ENCODE data around the gene ZMYND10. TPM values are rescaled to one million over a fixed set of nuclear protein-coding genes. Genes with fewer than 3 reads are reported as not detected.

The ZMYND10 gene
- total and polyA plus RNA-seq, 9 of the 15 experiments (the other 6 are each of a cell fraction or from before 2014, with no cell fraction given): 0.20 to 2.8 (median 0.70) TPM

DNA sequence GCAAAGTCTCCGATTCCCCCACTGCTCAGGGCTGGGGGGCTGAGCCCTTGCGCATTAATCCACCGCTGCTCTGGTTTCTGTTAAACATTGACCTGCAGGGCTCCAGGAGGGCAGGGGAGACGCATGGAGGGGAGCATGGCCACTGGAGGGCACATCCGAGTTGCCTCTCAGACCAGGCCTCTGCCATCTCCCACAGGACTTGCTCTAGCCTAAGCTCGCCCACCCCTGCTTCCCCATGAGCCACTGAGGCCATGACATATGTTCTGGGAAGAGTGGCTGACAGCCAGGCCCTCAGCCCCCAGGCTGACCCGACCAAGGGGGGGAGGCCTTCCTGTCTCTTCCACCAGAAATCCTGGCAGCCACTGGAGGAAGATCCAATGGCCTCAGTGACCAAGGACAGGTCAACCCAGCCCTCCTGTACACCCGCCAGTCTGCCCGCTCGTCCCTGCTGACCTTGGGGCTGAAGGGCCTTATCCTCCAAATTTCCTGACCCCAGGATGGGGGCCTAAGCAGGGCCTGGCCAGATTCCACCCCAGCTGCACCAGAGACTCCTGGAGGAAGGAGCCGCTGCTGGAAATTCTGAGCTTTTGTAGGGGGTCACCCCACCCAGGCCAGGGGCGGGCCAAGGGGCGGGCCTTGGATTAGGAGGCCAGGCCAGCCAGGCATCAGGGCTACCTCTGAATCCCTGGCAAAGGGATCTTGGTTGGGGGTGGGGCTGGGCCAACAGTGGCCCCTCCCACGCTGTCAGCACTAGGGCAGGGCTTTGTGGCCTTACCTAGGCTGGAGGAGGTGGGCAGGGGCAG lies 42.3 kb downstream of the ZMYND10 start, which contains the start of gene HYAL1 (continued):
- TF ChIP-seq RREB1 (CRISPR knock-in tag; IDR thresholded peaks at IDR 0.05): no peak
- no peak for TF ChIP-seq SAP30 (IDR thresholded peaks at IDR 0.05; ENCODE audit: borderline replicate concordance, insufficient read depth, low read depth, low read length, poor library complexity, severe bottlenecking)
- no peak for TF ChIP-seq ZNF717 (CRISPR knock-in tag; IDR thresholded peaks at IDR 0.05)
- no peak for TF ChIP-seq ZNF408 (CRISPR knock-in tag; IDR thresholded peaks at IDR 0.05; ENCODE audit: low read depth)
- TF ChIP-seq ZNF24 (IDR thresholded peaks at IDR 0.05): no peak
- TF ChIP-seq, protein P1, sequence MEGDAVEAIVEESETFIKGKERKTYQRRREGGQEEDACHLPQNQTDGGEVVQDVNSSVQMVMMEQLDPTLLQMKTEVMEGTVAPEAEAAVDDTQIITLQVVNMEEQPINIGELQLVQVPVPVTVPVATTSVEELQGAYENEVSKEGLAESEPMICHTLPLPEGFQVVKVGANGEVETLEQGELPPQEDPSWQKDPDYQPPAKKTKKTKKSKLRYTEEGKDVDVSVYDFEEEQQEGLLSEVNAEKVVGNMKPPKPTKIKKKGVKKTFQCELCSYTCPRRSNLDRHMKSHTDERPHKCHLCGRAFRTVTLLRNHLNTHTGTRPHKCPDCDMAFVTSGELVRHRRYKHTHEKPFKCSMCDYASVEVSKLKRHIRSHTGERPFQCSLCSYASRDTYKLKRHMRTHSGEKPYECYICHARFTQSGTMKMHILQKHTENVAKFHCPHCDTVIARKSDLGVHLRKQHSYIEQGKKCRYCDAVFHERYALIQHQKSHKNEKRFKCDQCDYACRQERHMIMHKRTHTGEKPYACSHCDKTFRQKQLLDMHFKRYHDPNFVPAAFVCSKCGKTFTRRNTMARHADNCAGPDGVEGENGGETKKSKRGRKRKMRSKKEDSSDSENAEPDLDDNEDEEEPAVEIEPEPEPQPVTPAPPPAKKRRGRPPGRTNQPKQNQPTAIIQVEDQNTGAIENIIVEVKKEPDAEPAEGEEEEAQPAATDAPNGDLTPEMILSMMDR (IDR thresholded peaks at IDR 0.05 in 2 of 3, conservative IDR thresholded peaks at IDR 0.05 in 1 of 3; ENCODE audit: insufficient read depth in 2 of 3, low read depth in 1 of 3, low read length in 3 of 3): peak in 2 of 3 experiments; percentile 39; a peak in 3 of 6 replicates
- TF ChIP-seq SP1 (CRISPR knock-in tag; IDR thresholded peaks at IDR 0.05): peak; percentile 64; the same call in 1 of the 2 replicates
- no peak for TF ChIP-seq PHB (CRISPR knock-in tag; IDR thresholded peaks at IDR 0.05)
- no peak for TF ChIP-seq LEF1 (IDR thresholded peaks at IDR 0.05)
- no peak for TF ChIP-seq GATAD2B (IDR thresholded peaks at IDR 0.05; ENCODE audit: borderline replicate concordance)
- no peak for TF ChIP-seq DMBX1 (CRISPR knock-in tag; IDR thresholded peaks at IDR 0.05; ENCODE audit: borderline replicate concordance)
- TF ChIP-seq WHSC1 (IDR thresholded peaks at IDR 0.05; ENCODE audit: low read length): no peak
- peak; percentile 85 for TF ChIP-seq ESRRA (IDR thresholded peaks at IDR 0.05; ENCODE audit: borderline replicate concordance, low read depth)
- TF ChIP-seq MTA1 (IDR thresholded peaks at IDR 0.05; ENCODE audit: borderline replicate concordance): no peak
- no peak for TF ChIP-seq SMAD3 (CRISPR knock-in tag; conservative IDR thresholded peaks at IDR 0.05)
- 0 out of 2 replicates have a peak, but pooled peaks have one; percentile 7 for TF ChIP-seq NFIC (IDR thresholded peaks at IDR 0.05)
- TF ChIP-seq, protein P2, sequence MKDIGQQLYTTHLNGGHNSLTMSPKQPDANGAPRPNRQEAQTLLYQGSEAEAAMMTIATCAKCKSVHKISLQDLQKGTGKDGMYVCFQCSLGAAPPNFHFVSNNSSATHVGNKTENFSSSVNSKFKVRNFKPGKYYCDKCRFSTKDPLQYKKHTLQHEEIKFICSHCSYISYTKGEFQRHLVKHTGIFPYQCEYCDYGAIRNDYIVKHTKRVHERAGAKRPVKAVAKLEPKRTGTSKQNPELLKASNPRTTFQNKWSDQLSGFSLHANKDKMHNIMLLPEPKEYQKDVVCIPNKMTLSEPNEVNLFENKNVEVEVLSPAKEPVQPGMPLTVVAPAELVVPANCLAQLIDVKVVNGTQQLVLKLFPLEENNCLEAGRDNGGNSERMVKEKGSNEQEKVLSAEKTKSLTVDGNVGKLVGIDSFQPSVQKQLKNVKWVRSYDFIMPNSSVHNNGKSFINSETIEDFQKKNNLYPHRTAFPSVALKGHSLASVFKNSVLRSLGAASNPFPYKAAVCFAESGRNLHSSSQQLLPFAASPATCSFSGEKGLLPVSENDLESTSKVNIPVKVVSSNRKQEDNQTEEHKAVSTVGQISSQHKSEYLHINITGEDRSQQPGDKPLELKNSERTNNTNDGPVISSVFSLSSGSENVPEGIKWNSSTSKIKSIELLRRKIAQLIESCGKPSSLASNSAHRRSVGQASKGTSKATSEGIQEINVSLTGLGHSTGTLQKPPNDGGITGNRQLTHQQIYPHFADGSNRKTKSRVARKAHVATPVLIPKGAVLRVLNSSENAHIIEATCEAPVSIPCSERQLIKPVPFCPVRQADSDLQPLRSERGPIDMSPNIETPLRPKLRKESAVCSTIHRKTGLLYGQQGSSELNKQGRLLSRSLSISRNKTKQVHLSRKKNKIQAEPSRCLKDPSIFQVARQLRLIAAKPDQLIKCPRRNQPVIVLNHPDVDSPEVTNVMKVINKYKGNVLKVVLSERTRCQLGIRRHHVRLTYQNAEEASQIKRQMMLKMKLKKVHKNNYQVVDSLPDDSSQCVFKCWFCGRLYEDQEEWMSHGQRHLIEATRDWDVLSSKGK (CRISPR knock-in tag; IDR thresholded peaks at IDR 0.05): no peak
- TF ChIP-seq COPS2 (conservative IDR thresholded peaks at IDR 0.05): no peak

Measured in K562 (cell line).